Measurements from ENCODE around the gene LRRC58.
A peak's percentile ranks its signal among the peaks of the same experiment; 100 is the strongest.
"Not testable (repeated sequence)": the region's sequence is repeated elsewhere in the genome, so short reads cannot be mapped to it uniquely, and the experiment has no call there.

LRRC58 gene

GRCh38 chr3:120348991-120349854 lies at the start of gene LRRC58:
TSS of gene LRRC58 (minus strand) at chr3:120349354. CDS start at chr3:120349243, 111 bp downstream.
- DNase-seq (ENCODE audit: low read depth), result peak; percentile 73

- no peak for DNase-seq (ENCODE audit: low read depth)
Measured at GRCh38 chr3:120396469-120396868, 47.3 kb upstream of the LRRC58 start.

- DNase-seq (ENCODE audit: low read depth), result no peak
Measured at GRCh38 chr3:120394347-120394746, 45.2 kb upstream of the LRRC58 start.

DNA sequence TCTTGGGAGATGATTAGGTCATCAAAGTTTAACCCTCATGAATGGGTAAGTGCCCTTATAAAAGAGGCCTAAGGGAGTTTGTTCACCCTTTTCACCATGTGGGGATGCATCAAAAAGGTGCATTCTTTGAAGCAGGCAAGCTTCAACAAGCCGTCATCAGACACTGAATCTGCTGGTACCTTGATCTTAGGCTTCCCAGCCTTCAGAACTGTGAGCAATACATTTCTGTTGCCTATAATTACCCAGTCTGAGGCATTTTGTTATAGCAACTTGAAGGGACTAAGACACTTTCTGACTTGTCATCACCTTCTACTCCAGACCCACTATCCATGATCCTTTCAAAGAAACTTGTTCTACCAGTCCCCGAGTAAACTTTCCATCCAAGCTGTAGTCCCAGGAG lies 44.6 kb upstream of the LRRC58 start:
- DNase-seq (ENCODE audit: low read depth), result no peak

GRCh38 chr3:120393243-120393642 lies 44.1 kb upstream of the LRRC58 start:
- DNase-seq (ENCODE audit: low read depth), result no peak

GRCh38 chr3:120382941-120383447 lies 33.8 kb upstream of the LRRC58 start:
- DNase-seq (ENCODE audit: low read depth), result no peak

DNA sequence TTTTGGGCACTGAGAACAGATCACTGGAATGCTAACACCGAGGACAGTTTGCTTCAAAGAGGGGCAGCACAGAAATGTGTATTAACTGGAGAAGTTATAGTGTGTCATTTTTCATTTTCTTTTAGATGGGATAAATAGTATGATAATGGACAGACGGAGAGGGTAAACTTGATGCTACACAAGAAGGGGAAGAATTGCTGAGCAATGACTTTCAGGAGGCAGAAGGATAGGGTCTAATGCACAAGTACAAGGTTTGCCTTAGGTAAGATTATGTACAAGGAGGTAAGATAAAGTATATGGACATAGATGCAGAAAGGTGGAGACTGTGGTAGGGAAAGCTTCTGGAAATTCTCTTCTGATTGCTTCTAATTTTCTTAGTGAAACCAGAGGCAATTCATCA lies 32.3 kb upstream of the LRRC58 start:
- DNase-seq (ENCODE audit: low read depth), result no peak

DNA sequence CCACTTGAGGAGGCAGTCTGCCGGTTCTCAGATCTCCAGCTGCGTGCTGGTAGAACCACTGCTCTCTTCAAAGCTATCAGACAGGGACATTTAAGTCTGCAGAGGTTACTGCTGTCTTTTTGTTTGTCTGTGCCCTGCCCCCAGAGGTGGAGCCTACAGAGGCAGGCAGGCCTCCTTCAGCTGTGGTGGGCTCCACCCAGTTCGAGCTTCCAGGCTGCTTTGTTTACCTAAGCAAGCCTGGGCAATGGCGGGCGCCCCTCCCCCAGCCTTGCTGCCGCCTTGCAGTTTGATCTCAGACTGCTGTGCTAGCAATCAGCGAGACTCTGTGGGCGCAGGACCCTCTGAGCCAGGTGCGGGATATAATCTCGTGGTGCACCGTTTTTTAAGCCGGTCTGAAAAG lies 28.8 kb upstream of the LRRC58 start:
- DNase-seq (ENCODE audit: low read depth), result not testable (repeated sequence)

DNA sequence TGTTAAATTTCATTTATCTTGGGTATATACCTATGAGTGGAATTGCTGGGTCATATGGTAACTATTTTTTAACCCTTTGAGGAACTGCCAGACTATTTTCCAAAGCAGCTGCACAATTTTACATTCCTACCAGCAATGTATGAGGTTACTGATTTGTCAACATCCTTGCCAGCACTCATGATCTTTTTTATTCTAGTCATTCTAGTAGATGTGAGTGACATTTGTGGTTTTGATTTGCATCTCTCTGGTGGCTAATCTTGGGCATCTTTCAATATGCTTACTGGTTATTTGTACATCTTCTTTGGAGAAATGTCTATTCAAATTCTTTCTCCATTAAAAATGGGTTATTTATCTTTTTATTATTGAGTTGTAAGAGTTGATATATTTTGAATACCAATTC lies 21.3 kb upstream of the LRRC58 start:
- DNase-seq (ENCODE audit: low read depth), result no peak

DNA sequence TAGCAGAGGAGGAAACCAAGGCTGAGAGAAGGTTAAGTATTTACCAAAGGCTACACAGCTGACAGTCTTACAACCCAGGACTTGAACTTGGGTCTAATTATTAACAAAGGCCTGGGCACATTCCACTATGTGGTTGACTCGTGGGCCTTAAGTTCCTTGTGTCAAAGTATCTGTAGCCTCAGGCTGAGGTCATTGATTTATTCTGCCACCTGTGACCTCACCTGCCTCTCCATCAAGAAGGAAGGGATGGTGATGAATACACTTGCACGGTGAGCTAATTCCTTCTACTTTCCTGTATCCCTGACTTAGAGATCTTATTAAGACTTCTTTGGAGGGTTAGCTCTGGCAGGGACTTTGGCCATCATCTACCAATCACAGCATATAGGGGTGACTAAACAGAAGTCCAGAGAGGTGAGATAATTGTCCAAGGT lies 19.9 kb upstream of the LRRC58 start:
- no peak for DNase-seq (ENCODE audit: low read depth)

DNA sequence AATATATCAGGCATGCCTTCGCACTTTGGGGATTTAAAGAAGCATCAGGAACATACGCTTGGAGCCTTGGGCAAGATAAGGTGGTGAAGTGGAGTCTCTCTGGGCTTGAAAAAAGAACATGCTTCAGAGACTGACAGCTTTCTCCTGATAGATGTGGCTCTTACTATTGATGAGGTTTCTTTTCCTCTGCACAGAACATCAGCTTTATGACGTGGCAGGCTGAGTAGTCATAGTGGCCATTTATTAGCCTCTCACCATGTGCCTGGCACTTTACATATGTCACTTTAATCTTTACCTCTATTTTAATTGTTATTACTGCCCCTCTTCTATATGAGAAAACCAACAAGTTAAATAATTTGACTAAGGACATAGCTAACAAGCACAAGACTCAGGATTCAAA lies 19.0 kb upstream of the LRRC58 start:
- DNase-seq (ENCODE audit: low read depth), result no peak

GRCh38 chr3:120364821-120365220 lies 15.7 kb upstream of the LRRC58 start:
- DNase-seq (ENCODE audit: low read depth), result no peak

GRCh38 chr3:120364101-120364500 lies 14.9 kb upstream of the LRRC58 start:
- DNase-seq (ENCODE audit: low read depth), result no peak

GRCh38 chr3:120357807-120358206 lies 8.7 kb upstream of the LRRC58 start:
- DNase-seq (ENCODE audit: low read depth), result no peak

DNA sequence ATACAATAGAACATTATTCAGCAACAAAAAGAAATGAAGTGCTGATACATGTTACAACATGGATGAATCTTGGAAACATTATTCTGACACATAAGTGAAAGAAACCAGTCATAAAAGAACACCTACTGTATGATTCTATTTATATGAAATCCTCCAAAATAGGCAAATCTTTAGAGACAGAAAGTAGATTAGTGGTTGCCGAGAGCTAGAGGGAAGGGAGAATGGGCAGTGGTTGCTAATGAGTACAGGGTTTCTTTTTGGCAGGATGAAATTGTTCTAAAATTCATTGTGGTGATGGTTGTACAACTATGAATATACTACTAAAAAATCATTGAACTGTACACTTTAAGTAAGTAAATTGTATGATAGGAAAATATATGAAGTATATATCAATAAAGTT lies 6.3 kb upstream of the LRRC58 start:
- DNase-seq (ENCODE audit: low read depth), result no peak

DNA sequence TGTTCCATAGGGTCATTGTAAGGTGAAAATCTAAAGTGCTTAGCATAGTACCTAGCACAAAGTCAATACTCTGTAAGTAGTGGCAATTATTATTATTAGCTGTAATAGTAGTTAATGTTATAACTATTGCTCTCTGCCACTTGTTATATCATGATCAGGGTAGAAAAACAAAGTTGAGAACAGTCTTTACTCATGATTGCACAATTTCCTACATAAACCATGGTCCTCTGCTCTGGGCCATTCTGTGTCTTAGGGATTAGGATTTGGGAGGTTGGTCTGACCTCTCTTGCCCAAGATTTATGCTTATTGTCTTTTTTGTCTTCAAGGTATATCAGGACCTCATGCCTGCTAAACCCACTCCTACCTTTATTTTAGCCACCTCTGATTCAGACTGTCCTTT lies 4.3 kb upstream of the LRRC58 start:
- no peak for DNase-seq (ENCODE audit: low read depth)

- DNase-seq (ENCODE audit: low read depth), result no peak
Measured at GRCh38 chr3:120352017-120352416, 2.9 kb upstream of the LRRC58 start.

DNA sequence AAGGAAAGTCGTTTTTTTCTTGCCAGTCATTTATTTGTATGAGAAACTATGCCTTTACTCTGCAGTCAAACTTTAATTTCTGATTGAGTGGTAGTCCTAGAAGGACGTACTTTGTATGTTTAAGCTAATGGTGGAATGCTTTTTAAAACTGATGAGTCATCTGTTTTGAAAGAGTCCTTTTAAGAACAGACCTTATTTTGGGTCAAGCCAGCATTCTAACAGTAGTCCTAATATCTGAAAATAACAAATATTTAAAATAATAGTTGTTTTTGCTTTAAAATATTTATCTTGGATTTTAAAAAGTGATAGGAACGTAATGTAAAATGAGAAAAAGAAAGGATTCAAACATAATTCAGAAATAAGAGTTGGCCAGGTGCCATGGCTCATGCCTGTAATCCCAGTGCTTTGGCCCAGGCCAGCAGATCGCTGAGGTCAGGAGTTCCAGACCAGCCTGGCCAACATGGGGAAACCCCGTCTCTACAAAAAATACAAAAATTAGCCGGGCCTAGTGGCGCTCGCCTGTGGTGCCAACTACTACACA lies 1.3 kb upstream of the LRRC58 start:
- peak; percentile 30 for DNase-seq (ENCODE audit: low read depth)

- no peak for DNase-seq (ENCODE audit: low read depth)
Measured at GRCh38 chr3:120349855-120350125, 636 bp upstream of the LRRC58 start.

DNA sequence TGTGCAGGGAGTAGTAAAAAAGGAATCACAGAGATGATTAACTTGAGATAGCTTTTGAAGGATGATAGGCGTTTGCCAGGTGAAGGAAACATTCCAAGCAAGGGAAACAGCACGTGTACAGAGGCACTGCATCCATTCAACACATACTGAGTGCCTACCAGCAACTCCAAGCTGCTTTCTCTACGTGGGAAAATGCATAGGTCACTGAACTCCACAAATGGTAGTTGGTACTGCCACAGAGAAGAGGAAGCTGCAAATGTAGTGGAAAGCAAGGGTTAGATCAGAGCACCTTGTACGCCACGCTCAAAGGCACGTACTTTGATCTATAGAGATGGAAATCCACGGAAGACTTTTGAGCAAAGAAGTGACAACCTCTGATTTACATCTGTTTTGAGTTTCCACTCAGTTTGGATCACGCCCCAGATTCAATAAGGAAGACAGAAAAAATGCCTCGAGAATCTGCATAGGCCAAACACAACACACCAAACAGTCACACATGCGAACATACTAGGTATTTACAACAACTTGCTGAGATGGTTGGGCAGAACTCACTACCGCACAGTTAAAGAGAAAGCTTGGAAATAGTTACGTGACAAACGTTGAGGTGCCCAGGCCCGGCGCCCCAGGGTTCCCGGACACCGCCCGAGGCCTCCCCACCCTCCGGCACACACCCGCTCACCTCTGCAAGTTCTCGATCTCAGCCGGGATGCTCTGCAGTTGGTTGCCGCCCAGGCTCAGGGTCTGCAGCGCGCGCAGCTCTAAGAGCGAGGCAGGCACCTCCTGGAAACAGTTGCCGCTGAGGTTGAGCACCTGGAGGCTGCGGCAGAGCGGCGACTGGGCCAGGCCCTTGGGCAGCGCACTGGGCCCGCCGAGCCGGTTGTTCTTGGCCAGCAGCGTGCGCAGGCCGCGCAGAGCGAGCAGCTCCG lies 826 bp downstream of the LRRC58 start:
- peak; percentile 12 for DNase-seq (ENCODE audit: low read depth)

DNA sequence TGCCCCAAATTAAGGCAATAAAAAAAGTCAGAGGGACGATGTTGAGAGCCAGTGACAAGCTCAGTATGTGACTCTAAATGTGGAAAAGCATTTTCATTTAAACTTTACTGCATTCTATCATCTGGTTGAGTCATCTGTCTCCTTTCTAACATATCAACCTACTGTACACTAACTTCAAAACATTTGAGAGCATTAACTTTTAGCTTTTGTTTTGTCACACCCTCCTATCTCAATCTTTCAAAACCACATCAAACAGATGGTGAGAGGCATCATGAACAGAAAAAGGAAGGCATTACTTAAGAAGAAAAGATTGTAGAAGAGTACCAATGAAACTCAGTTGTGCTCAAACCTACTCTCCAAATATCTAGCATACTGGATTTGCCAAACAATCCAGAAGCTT lies 4.8 kb downstream of the LRRC58 start:
- DNase-seq (ENCODE audit: low read depth), result no peak

DNA sequence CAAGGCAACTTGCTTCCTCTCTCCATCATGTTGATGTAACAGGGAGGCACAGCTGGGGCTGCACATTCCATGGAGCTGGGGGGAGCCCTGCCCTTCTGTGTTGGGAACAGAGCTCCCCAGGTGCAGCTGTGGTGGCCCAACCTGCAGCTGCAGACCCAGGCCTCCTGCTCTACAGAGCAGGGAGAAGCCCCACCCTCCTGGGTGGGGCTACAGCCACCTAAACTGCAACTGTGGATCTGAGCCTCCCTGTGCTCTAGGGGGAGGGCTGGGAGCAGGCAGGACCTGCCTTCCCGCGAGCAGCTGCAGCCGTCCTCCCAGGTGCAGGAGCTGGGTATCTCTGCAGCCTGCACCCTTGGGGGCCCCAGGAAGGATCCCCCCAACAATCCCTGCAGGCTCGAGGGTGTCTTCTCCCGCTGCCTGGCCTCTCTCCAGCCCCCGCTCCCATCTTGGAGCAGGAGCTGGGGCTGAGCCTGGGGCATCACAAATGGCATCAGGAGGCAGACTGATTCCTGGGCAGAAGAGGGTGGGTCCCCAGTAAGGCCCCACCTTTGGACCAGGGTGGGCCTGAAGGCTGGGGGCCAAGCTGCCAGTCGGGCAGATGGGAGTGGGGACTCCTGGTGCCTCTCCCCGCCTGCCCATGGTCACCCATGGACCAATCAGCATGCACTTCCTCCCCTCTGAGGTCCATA lies 7.4 kb downstream of the LRRC58 start:
- DNase-seq (ENCODE audit: low read depth), result no peak
